Renal cortex interstitium (tissue), 11 donors: ENCODE measurements around the gene PHACTR1. TPM values are rescaled to one million over a fixed set of nuclear protein-coding genes. Genes with fewer than 3 reads are reported as not detected.
A peak's percentile ranks its signal among the peaks of the same experiment; 100 is the strongest.

Experiments used
- DNase-seq, 11 donors: peaks; one replicate each; pipeline ENCODE4 v3.0.0-alpha.2; 2013; ENCODE audit warnings: low read depth in 9 of 11, low spot score in 4 of 11; ENCODE audit errors: extremely low read depth in 1 of 11
- polyA plus RNA-seq, 3 donors: library from polyadenylated mRNA; unstranded; fragments of 120-200 nt; gene quantifications; one replicate each; pipeline ENCODE4 v1.2.1, GENCODE V29; 2013; ENCODE audit not compliant: insufficient read length in 3 of 3

The PHACTR1 gene
- polyA plus RNA-seq, 3 donors, result 13.6 to 23.2 (median 15.0) TPM

GRCh38 chr6:12995419-12995818, 278.9 kb downstream of the PHACTR1 start:
- DNase-seq, result no peak

- no peak for DNase-seq
Observed at GRCh38 chr6:13000537-13000936, 284.0 kb downstream of the PHACTR1 start.

GRCh38 chr6:13001927-13002326, 285.4 kb downstream of the PHACTR1 start:
- no peak for DNase-seq

GRCh38 chr6:13004601-13005000, 288.0 kb downstream of the PHACTR1 start:
- no peak for DNase-seq

DNA sequence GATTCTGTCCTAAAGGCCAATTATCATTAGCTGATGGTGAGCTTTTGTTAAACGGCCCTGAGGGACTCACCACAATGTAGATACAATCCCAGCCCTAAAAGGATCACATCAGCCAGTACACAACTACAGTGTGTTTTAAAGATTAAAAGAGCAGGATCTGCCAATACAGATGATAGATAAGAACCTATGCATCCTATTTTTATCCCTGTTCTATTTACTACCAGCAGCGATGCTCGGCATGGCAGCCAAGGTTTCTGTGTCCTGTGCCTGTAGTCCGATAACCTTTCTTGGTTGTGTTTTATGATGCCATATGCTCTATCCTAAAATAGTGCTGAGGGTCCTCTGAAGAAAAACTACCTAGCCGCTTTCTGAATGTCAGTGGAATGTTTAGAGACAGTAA, 289.4 kb downstream of the PHACTR1 start:
- no peak for DNase-seq

GRCh38 chr6:13006578-13007300, 290.2 kb downstream of the PHACTR1 start:
- no peak for DNase-seq

DNA sequence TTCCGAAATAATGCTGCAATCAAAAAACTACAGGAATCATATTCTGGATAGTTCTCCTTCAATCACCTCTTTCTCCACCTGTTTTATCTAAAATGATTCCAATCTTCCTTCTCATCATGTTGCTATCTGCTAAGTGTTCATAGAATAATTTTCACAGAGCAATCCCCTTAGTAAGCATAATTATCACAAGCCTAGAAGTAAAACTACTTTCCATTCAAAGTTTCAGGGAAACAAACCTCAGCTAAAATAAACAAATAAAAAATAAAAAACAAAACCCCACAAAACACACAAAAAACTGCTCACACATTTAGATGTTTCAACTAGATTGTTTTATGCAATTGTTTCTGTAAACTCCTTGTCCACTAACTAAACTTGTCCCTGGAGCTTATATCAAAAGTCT, 291.2 kb downstream of the PHACTR1 start:
- DNase-seq, result no peak

DNA sequence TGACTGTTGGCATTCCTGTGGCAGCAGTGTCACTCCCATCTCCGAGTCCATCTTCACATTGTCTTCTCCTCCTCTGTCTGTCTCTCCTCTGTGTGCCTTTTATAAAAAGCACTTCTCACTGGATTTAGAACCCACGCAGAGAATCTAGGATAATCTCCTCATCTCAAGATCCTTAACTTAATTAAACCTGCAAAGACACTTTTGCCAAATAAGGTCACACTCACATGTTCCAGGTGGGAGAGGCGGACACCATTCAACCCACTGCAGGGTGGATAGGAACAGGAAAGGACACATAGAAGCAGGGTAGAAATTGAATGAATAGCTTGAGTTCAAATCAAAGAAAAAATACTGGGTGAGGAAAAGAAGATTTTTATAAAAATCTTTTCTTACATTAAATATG, 292.5 kb downstream of the PHACTR1 start:
- DNase-seq, result no peak

GRCh38 chr6:13009461-13009860, 292.9 kb downstream of the PHACTR1 start:
- no peak for DNase-seq

DNA sequence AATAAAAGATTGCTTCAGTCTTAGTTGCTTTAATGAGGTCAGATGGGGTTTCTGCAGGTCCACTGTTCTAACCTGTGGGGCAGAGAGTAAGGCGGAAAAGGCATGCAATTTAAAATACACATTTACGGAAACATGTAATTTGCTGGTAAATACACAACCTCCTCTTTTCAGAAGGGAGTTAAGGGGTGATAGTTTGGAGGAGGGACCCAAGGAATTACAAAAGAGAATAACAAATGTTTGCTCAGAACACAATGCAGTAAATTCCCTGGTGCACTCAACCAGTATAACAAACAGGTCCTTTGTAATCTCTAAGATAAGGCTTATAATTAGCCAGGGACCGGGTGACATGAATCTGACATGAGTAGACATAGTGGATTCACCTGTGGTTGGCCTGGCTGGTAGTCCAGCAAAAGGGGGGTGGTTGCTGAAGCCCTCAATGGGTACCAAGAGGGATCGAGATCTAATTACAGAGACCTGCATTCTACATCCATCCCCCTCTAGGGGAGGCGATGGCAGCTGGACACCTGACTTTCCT, 295.1 kb downstream of the PHACTR1 start:
- DNase-seq, result no peak

GRCh38 chr6:13012296-13012695, 295.7 kb downstream of the PHACTR1 start:
- DNase-seq, result no peak

GRCh38 chr6:13012977-13013680, 296.6 kb downstream of the PHACTR1 start:
- peak in 4 of 11 donors; percentile 22 to 58 (median 29) for DNase-seq

DNA sequence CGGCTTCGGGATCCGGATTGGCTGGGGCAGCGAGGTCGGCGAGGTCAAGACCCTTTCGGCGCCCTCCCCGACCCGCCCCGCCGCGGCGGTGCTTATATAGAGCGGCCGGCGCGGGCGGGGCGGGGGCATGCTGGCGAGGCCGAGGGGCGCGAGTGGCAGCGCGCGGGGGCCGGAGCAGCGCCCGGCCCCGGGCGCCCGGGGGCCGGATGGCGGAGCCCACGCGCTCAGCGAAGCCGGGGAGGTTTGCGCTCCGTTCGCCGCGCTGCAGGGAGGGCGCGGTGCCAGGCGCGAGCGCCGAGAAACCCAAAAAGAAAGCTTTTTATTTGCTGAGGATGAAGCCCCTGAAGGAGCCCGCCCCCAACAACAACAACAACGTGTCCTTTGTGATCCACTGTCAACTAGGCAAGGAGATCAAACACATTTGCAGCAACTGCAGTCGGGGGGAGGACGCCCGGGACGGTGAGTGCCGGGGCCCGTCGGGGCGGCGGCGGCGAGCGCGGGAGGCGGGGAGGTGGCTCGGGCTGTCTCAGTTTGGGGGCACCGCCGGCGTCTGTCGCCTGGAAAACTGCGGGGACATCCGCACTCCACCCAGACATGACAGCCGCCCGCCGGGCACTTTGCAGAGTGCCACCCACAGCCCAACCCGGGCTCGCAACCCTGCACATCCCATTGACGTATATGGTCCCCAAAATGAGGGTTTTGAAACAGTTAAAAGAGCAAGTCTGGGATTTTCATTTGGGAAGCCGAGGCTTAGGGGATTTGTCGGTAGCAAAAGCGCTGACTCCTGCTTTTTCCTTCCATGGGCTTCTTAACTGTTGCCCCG, 297.3 kb downstream of the PHACTR1 start:
- DNase-seq, result no peak

- DNase-seq, result no peak
Observed at GRCh38 chr6:13014504-13015378, 298.2 kb downstream of the PHACTR1 start.

GRCh38 chr6:13015379-13015681, 298.8 kb downstream of the PHACTR1 start:
- no peak for DNase-seq

DNA sequence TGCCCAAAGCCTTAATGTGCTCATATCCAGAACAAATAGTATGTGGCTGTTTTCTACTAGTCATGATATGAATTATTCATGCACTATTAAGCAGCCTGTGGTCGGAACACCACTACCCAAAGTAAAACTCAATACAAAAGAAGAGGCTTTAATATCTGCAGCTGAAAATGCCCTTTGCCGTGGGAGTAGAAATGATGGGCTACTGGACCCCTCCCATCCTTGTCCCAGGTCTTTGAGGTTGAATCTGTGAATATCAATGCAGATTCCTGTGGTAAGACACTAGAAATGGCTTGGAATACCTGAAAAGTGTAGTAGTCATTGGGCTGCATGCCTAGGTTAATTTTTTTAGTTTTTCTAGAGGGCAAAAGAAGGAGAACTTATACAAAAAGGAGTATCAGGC, 308.0 kb downstream of the PHACTR1 start:
- DNase-seq, result no peak

GRCh38 chr6:13025893-13026499, 309.4 kb downstream of the PHACTR1 start:
- DNase-seq, result no peak

- no peak for DNase-seq
Observed at GRCh38 chr6:13026557-13026956, 310.0 kb downstream of the PHACTR1 start.

GRCh38 chr6:13027207-13027606, 310.6 kb downstream of the PHACTR1 start:
- no peak for DNase-seq
